Measurements from ENCODE around the gene CCL13. TPM values are rescaled to one million over a fixed set of nuclear protein-coding genes. Genes with fewer than 3 reads are reported as not detected.

Gene CCL13
- total and polyA plus RNA-seq, 2 of the 8 experiments (the other 6 are each of a cell fraction or from before 2014, with no cell fraction given), result not detected

DNA sequence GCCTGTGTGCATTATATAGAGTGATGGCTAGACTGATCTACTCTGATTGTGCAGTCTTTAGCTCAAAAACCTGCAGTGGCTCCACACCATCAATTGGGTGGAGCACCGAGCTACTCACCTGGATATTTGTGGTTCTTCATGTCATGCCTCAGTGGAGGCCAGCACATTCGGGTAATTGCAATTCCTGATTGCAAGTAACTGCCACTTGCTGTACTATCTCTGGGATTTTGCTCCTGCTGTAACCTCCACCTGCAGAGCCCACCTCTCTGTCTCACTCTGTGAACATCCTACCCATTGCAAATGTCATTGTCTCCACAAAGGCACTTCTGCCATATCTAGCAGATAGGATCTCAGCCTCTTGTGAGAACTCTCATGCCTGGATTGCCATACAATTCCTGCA lies 8.5 kb downstream of the CCL13 start:
- no peak overlapping the region for H2AFZ ChIP-seq (ENCODE audit: low read length)

More for the DNA sequence above, 8.5 kb downstream of the CCL13 start:
- H4K8ac ChIP-seq (ENCODE audit: extremely low read depth, insufficient read depth, low read length), result no peak overlapping the region
- DNase-seq (ENCODE audit: low read depth in 1 of 2, low spot score in 2 of 2) (no peak), FAIRE-seq (no peak)
- no peak overlapping the region for H2AK5ac ChIP-seq (ENCODE audit: low read depth, low read length)
- no peak overlapping the region for H3K18ac ChIP-seq (ENCODE audit: extremely low read depth, low read length)
- no peak overlapping the region for H3K27ac ChIP-seq (ENCODE audit: low read depth, low read length)
- ChIA-PET POLR2A (ENCODE audit: partially characterized antibody) (no interaction called here), CTCF (ENCODE audit: partially characterized antibody) (interaction anchor here (0.8 to 15.7 kb wide), 4 partner anchors 19 to 162 kb away, joined by 3 to 442 read pairs (median 4); no protein-coding TSS in a partner anchor)
- H3K79me2 ChIP-seq (ENCODE audit: control insufficient read depth in 1 of 2, insufficient read depth in 2 of 2, low read length in 2 of 2), result no peaks in the 10 kb centered on the region
- H3K23ac ChIP-seq (ENCODE audit: insufficient read length), result no peak overlapping the region
- H4K20me1 ChIP-seq (replicated peaks in 1 of 2; ENCODE audit: control insufficient read depth in 1 of 2, insufficient read depth in 2 of 2, low read length in 2 of 2), result no peaks in the 10 kb centered on the region
- no peaks in the 10 kb centered on the region for H3K27me3 ChIP-seq (replicated peaks in 1 of 4; ENCODE audit: control insufficient read depth in 3 of 4, extremely low read depth in 1 of 4, insufficient read depth in 3 of 4, low read length in 3 of 4)
- H3K9ac ChIP-seq (replicated peaks in 1 of 4; ENCODE audit: extremely low read depth in 1 of 4, low read depth in 3 of 4, low read length in 3 of 4), result no peak overlapping the region
- H4K5ac ChIP-seq (ENCODE audit: insufficient read length, low read depth, low read length), result no peak overlapping the region
- no peak overlapping the region for H4K91ac ChIP-seq (replicated peaks; ENCODE audit: insufficient read length, low read length)
- no peak overlapping the region for H2BK15ac ChIP-seq (ENCODE audit: low read length)
- TF ChIP-seq KDM1A (IDR thresholded peaks at IDR 0.05; ENCODE audit: borderline replicate concordance, low read length) (no peak), SIX5 (IDR thresholded peaks at IDR 0.05; ENCODE audit: low read depth, low read length) (no peak), ASH2L (IDR thresholded peaks at IDR 0.05; ENCODE audit: low read length) (no peak), CTBP2 (IDR thresholded peaks at IDR 0.05; ENCODE audit: borderline replicate concordance, insufficient read depth, insufficient read length, low read length) (no peak), SP4 (IDR thresholded peaks at IDR 0.05; ENCODE audit: low read length) (no peak), POLR2A (IDR thresholded peaks at IDR 0.05; ENCODE audit: control extremely low read depth in 1 of 2, low read depth in 2 of 2, low read length in 2 of 2) (no peak), ZNF274 (IDR thresholded peaks at IDR 0.05; ENCODE audit: borderline replicate concordance, extremely low read depth, low read length) (no peak)
- TF ChIP-seq, protein P1, sequence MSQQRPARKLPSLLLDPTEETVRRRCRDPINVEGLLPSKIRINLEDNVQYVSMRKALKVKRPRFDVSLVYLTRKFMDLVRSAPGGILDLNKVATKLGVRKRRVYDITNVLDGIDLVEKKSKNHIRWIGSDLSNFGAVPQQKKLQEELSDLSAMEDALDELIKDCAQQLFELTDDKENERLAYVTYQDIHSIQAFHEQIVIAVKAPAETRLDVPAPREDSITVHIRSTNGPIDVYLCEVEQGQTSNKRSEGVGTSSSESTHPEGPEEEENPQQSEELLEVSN (IDR thresholded peaks at IDR 0.05), result no peak
- H3K4ac ChIP-seq (replicated peaks; ENCODE audit: insufficient read length, low read depth, low read length), result no peak overlapping the region
- no peaks in the 10 kb centered on the region; the same call in 1 of the 2 replicates for H3K23me2 ChIP-seq (ENCODE audit: low read depth, low read length)
- H3K9me3 ChIP-seq (ENCODE audit: insufficient read depth in 2 of 2, low read depth in 1 of 2, low read length in 1 of 2), result no peaks in the 10 kb centered on the region
- H3K14ac ChIP-seq (ENCODE audit: insufficient read length), result no peak overlapping the region
- no peak overlapping the region for H3K4me3 ChIP-seq (ENCODE audit: extremely low read depth in 1 of 4, insufficient read depth in 2 of 4, low read depth in 3 of 4, low read length in 4 of 4)
- no peak overlapping the region for H3K4me2 ChIP-seq (ENCODE audit: insufficient read depth in 1 of 2, low read depth in 2 of 2, low read length in 2 of 2)
- H2BK12ac ChIP-seq (ENCODE audit: low read depth, low read length), result no peak overlapping the region
- H3K36me3 ChIP-seq (ENCODE audit: control insufficient read depth in 2 of 4, insufficient read depth in 4 of 4, low read length in 3 of 4), result no peaks in the 10 kb centered on the region
- no peak overlapping the region for H2BK20ac ChIP-seq (ENCODE audit: low read length)
- no peak overlapping the region for H2BK120ac ChIP-seq (replicated peaks; ENCODE audit: low read depth, low read length)
- 88% methylated on average over 2 of the region's 2 CpGs; no CpG with 5 or more reads in 1 of the 2 experiments for WGBS, 2 experiments (ENCODE audit: extremely low coverage in 1 of 2, insufficient coverage in 1 of 2, insufficient read length in 1 of 2, insufficient replicate concordance in 2 of 2, low coverage in 1 of 2, low lambda C conversion rate in 2 of 2, missing lambda C conversion rate in 1 of 2)
- H3K4me1 ChIP-seq (replicated peaks in 1 of 4; ENCODE audit: control insufficient read depth in 3 of 4, insufficient read depth in 4 of 4, low read length in 3 of 4), result no peaks in the 10 kb centered on the region
- H3K56ac ChIP-seq (replicated peaks; ENCODE audit: insufficient read length, low read depth, low read length), result no peak overlapping the region
- no peak overlapping the region for H2BK5ac ChIP-seq (ENCODE audit: low read depth, low read length)
- H3K79me1 ChIP-seq (ENCODE audit: low read depth, low read length), result no peaks in the 10 kb centered on the region
